Adrenal gland (tissue), 12 donors: ENCODE results near the gene IZUMO4. TPM values are rescaled to one million over a fixed set of nuclear protein-coding genes. Genes with fewer than 3 reads are reported as not detected.

Experiments used
- DNase-seq, 7 donors: peaks; one replicate each; pipeline ENCODE4 v3.0.0-alpha.2; 2019 to 2020
- H3K27ac ChIP-seq, 5 donors: fragments of 200-600 bp; sonication (generic) in 4 of 5; 1 replicate in 3 of 5; 2 replicates in 2 of 5; pipeline versions ENCODE4 v1.5.1 to v1.8.0; 2016 to 2020; ENCODE audit warnings: mild to moderate bottlenecking in 1 of 5
- H3K27me3 ChIP-seq: fragments of 200-600 bp; 2 replicates; pipeline ENCODE4 v1.8.0; 2021
- H3K36me3 ChIP-seq, 2 donors: fragments of 200-600 bp; replicated peaks in 1 of 2; 1 replicate in 1 of 2; 2 replicates in 1 of 2; pipeline versions ENCODE4 v1.5.1 to v1.8.0; 2018 to 2022
- H3K4me1 ChIP-seq, 2 donors: fragments of 200-600 bp; replicated peaks in 1 of 2; 1 replicate in 1 of 2; 2 replicates in 1 of 2; pipeline versions ENCODE4 v1.5.1 to v1.8.0; 2018 to 2021
- H3K4me3 ChIP-seq, 4 donors: fragments of 200-600 bp; sonication (generic) in 3 of 4; one replicate each; pipeline ENCODE4 v1.5.1; 2016 to 2018
- H3K9me3 ChIP-seq, 3 donors: fragments of 200-600 bp; sonication (generic) in 1 of 3; replicated peaks in 1 of 3; 1 replicate in 2 of 3; 2 replicates in 1 of 3; pipeline versions ENCODE4 v1.5.1 to v1.8.0; 2016 to 2021
- POLR2A ChIP-seq, 2 donors: fragments of 450-650 bp; IDR thresholded peaks; one replicate each; pipeline ENCODE4 v1.6.1; 2017; ENCODE audit warnings: antibody characterized with exemption in 2 of 2, mild to moderate bottlenecking in 2 of 2, moderate library complexity in 1 of 2
- whole genome bisulfite sequencing, 4 donors: extraction: QIAGEN DNeasy Blood & Tissue Kit in 2 of 4; methylation state at CpG; one replicate each; pipeline versions ENCODE4 v1.1.5 to v1.1.7; 2013 to 2017; 5-methylcytosine and 5-hydroxymethylcytosine counted together
- intact Hi-C, 2 donors: fragments of 100-400 bp; cut with DNase I; formaldehyde crosslinking; loops; one replicate each; pipeline versions ENCODE4 v1.14.1 to v1.15.0; 2022 to 2023
- polyA plus RNA-seq, 3 donors: library from polyadenylated mRNA; stranded (reverse); fragments of 200-250 nt in 2 of 3; fragments of 350-450 nt in 1 of 3; fragmentation: Illumina TruSeq in 1 of 3; extraction: RNeasy Lipid Tissue Mini Kit (QIAGEN cat#74804) in 1 of 3; gene quantifications; one replicate each; pipeline ENCODE4 v1.2.3, GENCODE V29; 2013 to 2014
- total RNA-seq, 9 donors: library from RNA; depleted of rRNA in 4 of 9; stranded (reverse); fragments of >200 nt in 4 of 9; fragments of 120-200 nt in 1 of 9; fragmentation: NEBNext Ultra II Directional in 1 of 9; extraction: Animal tissue kit (Norgen Biotek cat#: 25700) in 1 of 9; gene quantifications; one replicate each; pipeline versions ENCODE4 v1.1.0 to v1.2.4, GENCODE V29; 2013 to 2023
- TF ChIP-seq, protein P1 (sequence below), 6 experiments: fragments of 450-650 bp in 4 of 6; fragments of 200-600 bp in 2 of 6; sonication (generic) in 1 of 6; IDR thresholded peaks; 1 replicate in 5 of 6; 2 replicates in 1 of 6; pipeline versions ENCODE4 v1.5.1 to v1.8.0; 2016 to 2021; ENCODE audit warnings: antibody characterized with exemption in 6 of 6, mild to moderate bottlenecking in 2 of 6, moderate library complexity in 1 of 6
- donor health status: healthy with polysubstance abuse.
- donor health status: Bipolar disorder and iron deficiency.
- donor health status: DM: yes; HTN: yes; CAD: no.
- donor health status: DM: no; HTN: no; CAD: no.
- donor health status: DM: no; HTN: no; CAD: no.
- donor health status: DM: yes; HTN: yes; CAD: no.

IZUMO4 gene
- total and polyA plus RNA-seq, 12 donors = 0.69 to 24.6 (median 2.5) TPM

DNA sequence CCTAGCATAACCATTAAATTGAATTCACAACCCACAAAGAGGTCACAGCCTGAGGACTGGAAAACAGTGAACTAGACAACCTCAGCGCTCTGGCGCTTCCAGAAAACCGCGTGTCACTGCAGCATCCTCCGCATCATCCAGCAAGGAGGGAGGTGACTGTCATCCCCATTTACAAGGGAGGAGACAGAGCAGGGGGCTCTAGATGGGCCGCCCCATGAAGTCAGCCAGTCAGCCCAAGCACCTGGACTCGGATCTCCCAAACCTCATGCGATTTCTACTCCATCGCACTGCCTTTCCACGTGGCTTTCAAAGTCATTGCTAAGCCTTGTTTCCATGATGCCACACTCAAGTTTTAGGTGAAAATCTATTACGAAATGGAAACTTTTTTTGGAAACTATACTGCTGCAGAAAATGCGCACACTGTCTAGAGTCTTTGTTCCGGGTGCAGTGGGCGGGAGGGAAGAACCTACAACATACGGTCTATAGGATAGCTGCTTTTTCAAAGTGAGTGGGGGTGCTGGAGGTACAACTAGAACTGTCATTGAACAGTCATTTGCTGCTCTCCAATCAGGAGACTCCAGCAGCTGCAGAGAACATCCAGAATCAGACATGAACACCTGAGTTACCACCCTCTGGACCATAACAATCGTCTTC is 51.9 kb downstream of the IZUMO4 start:
- peaks cover 17 to 48% of the 10 kb centered on the region in 2 donors for H3K4me1 ChIP-seq
- intact Hi-C loops = no loop called here
- whole genome bisulfite sequencing, 4 donors = 80 to 86% (median 81%) methylated on average over 15 to 16 of the region's 16 CpGs
- DNase-seq = no peak
- no peaks in the 10 kb centered on the region for H3K36me3 ChIP-seq
- no peak overlapping the region for H3K4me3 ChIP-seq
- no peak for TF ChIP-seq POLR2A (IDR thresholded peaks at IDR 0.05)
- TF ChIP-seq, protein P1, sequence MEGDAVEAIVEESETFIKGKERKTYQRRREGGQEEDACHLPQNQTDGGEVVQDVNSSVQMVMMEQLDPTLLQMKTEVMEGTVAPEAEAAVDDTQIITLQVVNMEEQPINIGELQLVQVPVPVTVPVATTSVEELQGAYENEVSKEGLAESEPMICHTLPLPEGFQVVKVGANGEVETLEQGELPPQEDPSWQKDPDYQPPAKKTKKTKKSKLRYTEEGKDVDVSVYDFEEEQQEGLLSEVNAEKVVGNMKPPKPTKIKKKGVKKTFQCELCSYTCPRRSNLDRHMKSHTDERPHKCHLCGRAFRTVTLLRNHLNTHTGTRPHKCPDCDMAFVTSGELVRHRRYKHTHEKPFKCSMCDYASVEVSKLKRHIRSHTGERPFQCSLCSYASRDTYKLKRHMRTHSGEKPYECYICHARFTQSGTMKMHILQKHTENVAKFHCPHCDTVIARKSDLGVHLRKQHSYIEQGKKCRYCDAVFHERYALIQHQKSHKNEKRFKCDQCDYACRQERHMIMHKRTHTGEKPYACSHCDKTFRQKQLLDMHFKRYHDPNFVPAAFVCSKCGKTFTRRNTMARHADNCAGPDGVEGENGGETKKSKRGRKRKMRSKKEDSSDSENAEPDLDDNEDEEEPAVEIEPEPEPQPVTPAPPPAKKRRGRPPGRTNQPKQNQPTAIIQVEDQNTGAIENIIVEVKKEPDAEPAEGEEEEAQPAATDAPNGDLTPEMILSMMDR (IDR thresholded peaks at IDR 0.05) = no peak
- no peak overlapping the region for H3K27ac ChIP-seq
- no peaks in the 10 kb centered on the region for H3K9me3 ChIP-seq
- no peaks in the 10 kb centered on the region for H3K27me3 ChIP-seq

Other genes starting within 250 kb of the IZUMO4 start
- gene REXO1, start 248.4 kb upstream of the IZUMO4 start, total RNA-seq = 10 to 100 TPM in 8 of 9 donors, 1 to 10 TPM in 1; 9.3 to 98.8 (median 30.9) TPM
- gene REXO1, start 248.4 kb upstream of the IZUMO4 start, polyA plus RNA-seq = 100 to 1,000 TPM in 2 of 3 donors, 10 to 100 TPM in 1; 18.4 to 155 (median 150) TPM
- gene KLF16, start 233.3 kb upstream of the IZUMO4 start, total RNA-seq = 10 to 100 TPM in 7 of 9 donors, 1 to 10 TPM in 2; 4.2 to 28.1 (median 16.3) TPM
- 10 to 100 TPM in 1 of 3 donors, 1 to 10 TPM in 2; 2.0 to 12.9 (median 6.9) TPM for gene KLF16, start 233.3 kb upstream of the IZUMO4 start, polyA plus RNA-seq
- 100 to 1,000 TPM in 4 of 9 donors, 10 to 100 TPM in 5; 51.8 to 145 (median 93.3) TPM for gene ABHD17A, start 211.4 kb upstream of the IZUMO4 start, total RNA-seq
- 100 to 1,000 TPM in 2 of 3 donors, 1 to 10 TPM in 1; 2.5 to 235 (median 195) TPM for gene ABHD17A, start 211.4 kb upstream of the IZUMO4 start, polyA plus RNA-seq
- gene ADAT3, start 191.5 kb upstream of the IZUMO4 start, total RNA-seq = 10 to 100 TPM in 3 of 9 donors, 1 to 10 TPM in 6; 1.7 to 29.6 (median 9.0) TPM
- 1 to 10 TPM in 2 of 3 donors, not detected in 1; 8.1 to 8.3 TPM for gene ADAT3, start 191.5 kb upstream of the IZUMO4 start, polyA plus RNA-seq
- 100 to 1,000 TPM in 3 of 9 donors, 10 to 100 TPM in 6; 17.7 to 192 (median 74.7) TPM for gene SCAMP4, start 191.5 kb upstream of the IZUMO4 start, total RNA-seq
- 10 to 100 TPM; 13.5 to 43.8 (median 22.7) TPM for gene SCAMP4, start 191.5 kb upstream of the IZUMO4 start, polyA plus RNA-seq
- 10 to 100 TPM; 43.3 to 83.4 (median 71.2) TPM for gene CSNK1G2, start 155.7 kb upstream of the IZUMO4 start, total RNA-seq
- 100 to 1,000 TPM in 2 of 3 donors, 10 to 100 TPM in 1; 30.0 to 120 (median 100) TPM for gene CSNK1G2, start 155.7 kb upstream of the IZUMO4 start, polyA plus RNA-seq
- gene BTBD2, start 81.2 kb upstream of the IZUMO4 start, total RNA-seq = 100 to 1,000 TPM in 1 of 9 donors, 10 to 100 TPM in 8; 25.6 to 122 (median 81.7) TPM
- gene BTBD2, start 81.2 kb upstream of the IZUMO4 start, polyA plus RNA-seq = 10 to 100 TPM; 11.8 to 87.5 (median 57.7) TPM
- gene MKNK2, start 45.7 kb upstream of the IZUMO4 start, total RNA-seq = 100 to 1,000 TPM in 8 of 9 donors, 10 to 100 TPM in 1; 25.5 to 440 (median 171) TPM
- gene MKNK2, start 45.7 kb upstream of the IZUMO4 start, polyA plus RNA-seq = 100 to 1,000 TPM in 2 of 3 donors, 10 to 100 TPM in 1; 30.4 to 238 (median 140) TPM
- gene MOB3A, start 589 bp upstream of the IZUMO4 start, total RNA-seq = 10 to 100 TPM in 8 of 9 donors, 1 to 10 TPM in 1; 5.5 to 54.0 (median 45.0) TPM
- 10 to 100 TPM; 13.6 to 22.4 (median 16.0) TPM for gene MOB3A, start 589 bp upstream of the IZUMO4 start, polyA plus RNA-seq
- gene AP3D1, start 54.7 kb downstream of the IZUMO4 start, total RNA-seq = 100 to 1,000 TPM in 8 of 9 donors, 10 to 100 TPM in 1; 51.3 to 193 (median 122) TPM
- 100 to 1,000 TPM in 2 of 3 donors, 10 to 100 TPM in 1; 88.7 to 133 (median 120) TPM for gene AP3D1, start 54.7 kb downstream of the IZUMO4 start, polyA plus RNA-seq
- gene DOT1L, start 67.0 kb downstream of the IZUMO4 start, total RNA-seq = 10 to 100 TPM in 7 of 9 donors, 1 to 10 TPM in 2; 4.2 to 98.9 (median 16.4) TPM
- gene DOT1L, start 67.0 kb downstream of the IZUMO4 start, polyA plus RNA-seq = 10 to 100 TPM in 2 of 3 donors, 1 to 10 TPM in 1; 6.8 to 39.2 (median 13.6) TPM
- gene PLEKHJ1, start 139.4 kb downstream of the IZUMO4 start, total RNA-seq = 10 to 100 TPM; 58.1 to 89.5 (median 72.1) TPM
- gene PLEKHJ1, start 139.4 kb downstream of the IZUMO4 start, polyA plus RNA-seq = 10 to 100 TPM; 18.1 to 82.9 (median 69.7) TPM
- gene SF3A2, start 139.9 kb downstream of the IZUMO4 start, total RNA-seq = 10 to 100 TPM in 8 of 9 donors, 1 to 10 TPM in 1; 8.8 to 64.3 (median 27.0) TPM
- 100 to 1,000 TPM in 1 of 3 donors, 10 to 100 TPM in 1, 1 to 10 TPM in 1; 3.9 to 110 (median 52.7) TPM for gene SF3A2, start 139.9 kb downstream of the IZUMO4 start, polyA plus RNA-seq
- gene AMH, start 152.4 kb downstream of the IZUMO4 start, total RNA-seq = 1 to 10 TPM in 2 of 9 donors, under 1 TPM in 4, not detected in 3; 0.36 to 1.5 (median 0.68) TPM
- 1 to 10 TPM in 2 of 3 donors, not detected in 1; 1.8 to 4.6 TPM for gene AMH, start 152.4 kb downstream of the IZUMO4 start, polyA plus RNA-seq
- gene JSRP1, start 159.5 kb downstream of the IZUMO4 start, total RNA-seq = 1 to 10 TPM in 1 of 9 donors, under 1 TPM in 2, not detected in 6; 0.54 to 1.2 (median 0.84) TPM
- 1 to 10 TPM in 1 of 3 donors, under 1 TPM in 2; 0.71 to 1.1 (median 0.82) TPM for gene JSRP1, start 159.5 kb downstream of the IZUMO4 start, polyA plus RNA-seq
- gene PEAK3, start 185.3 kb downstream of the IZUMO4 start, total RNA-seq = 1 to 10 TPM in 6 of 9 donors, under 1 TPM in 2, not detected in 1; 0.43 to 3.2 (median 1.5) TPM
- under 1 TPM; 0.05 to 0.56 (median 0.27) TPM for gene PEAK3, start 185.3 kb downstream of the IZUMO4 start, polyA plus RNA-seq
- gene LINGO3, start 211.2 kb downstream of the IZUMO4 start, total RNA-seq = under 1 TPM in 1 of 9 donors, not detected in 8; 0.11 TPM
- not detected for gene LINGO3, start 211.2 kb downstream of the IZUMO4 start, polyA plus RNA-seq
- 100 to 1,000 TPM in 3 of 9 donors, 10 to 100 TPM in 6; 50.5 to 122 (median 74.6) TPM for gene LSM7, start 231.7 kb downstream of the IZUMO4 start, total RNA-seq
- 100 to 1,000 TPM in 2 of 3 donors, 10 to 100 TPM in 1; 24.1 to 355 (median 341) TPM for gene LSM7, start 231.7 kb downstream of the IZUMO4 start, polyA plus RNA-seq
- 10 to 100 TPM; 12.3 to 71.0 (median 28.6) TPM for gene SPPL2B, start 231.8 kb downstream of the IZUMO4 start, total RNA-seq
- gene SPPL2B, start 231.8 kb downstream of the IZUMO4 start, polyA plus RNA-seq = 100 to 1,000 TPM in 1 of 3 donors, 10 to 100 TPM in 1, 1 to 10 TPM in 1; 3.9 to 208 (median 72.9) TPM